ENCODE results near the gene SLC25A1.

SLC25A1 gene

DNA sequence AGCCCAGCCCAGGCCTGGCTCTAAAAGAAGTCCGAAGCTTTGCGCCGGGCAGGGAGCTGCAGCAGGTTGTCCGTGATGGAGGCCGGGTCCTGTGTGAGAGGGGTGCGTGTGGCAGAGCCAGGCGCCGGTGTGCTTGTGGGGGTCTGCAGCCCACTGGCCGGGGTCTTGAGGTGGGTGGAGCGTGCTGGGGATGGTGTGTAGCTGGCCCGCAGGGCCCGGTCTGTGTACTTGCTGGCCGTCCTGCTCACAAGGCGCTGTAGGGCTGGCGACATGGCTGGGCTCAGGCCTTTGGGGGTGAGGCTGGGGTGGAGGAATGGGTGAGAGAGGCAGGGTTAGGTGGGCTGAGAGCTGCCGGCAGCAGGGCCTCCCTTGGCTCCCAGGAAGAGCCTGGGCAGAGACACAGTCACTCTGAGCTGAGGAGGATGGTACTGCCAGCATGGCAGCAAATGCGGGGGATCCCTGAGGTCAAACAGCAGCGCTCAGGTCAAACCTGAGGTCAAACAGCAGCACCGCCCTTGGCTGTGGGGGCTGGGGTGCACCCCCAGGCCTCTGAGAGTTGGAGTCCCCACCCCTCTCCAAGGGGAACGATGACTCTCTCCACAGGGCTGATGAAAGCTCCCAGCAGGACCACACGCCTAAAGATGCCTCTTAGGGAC is 44.2 kb downstream of the SLC25A1 start:
- no peak for DNase-seq

GRCh38 chr22:19133561-19133960 is 45.0 kb downstream of the SLC25A1 start:
- DNase-seq = no peak

- DNase-seq = no peak
Observed at GRCh38 chr22:19132693-19133400, 45.7 kb downstream of the SLC25A1 start.

DNA sequence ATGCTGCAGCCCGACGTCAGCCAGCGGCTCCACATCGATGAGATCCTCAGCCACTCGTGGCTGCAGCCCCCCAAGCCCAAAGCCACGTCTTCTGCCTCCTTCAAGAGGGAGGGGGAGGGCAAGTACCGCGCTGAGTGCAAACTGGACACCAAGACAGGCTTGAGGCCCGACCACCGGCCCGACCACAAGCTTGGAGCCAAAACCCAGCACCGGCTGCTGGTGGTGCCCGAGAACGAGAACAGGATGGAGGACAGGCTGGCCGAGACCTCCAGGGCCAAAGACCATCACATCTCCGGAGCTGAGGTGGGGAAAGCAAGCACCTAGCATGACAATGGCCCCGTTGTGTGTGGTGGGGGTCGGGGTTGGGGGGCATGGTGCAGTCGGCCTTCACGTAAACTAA is 46.4 kb downstream of the SLC25A1 start:
- DNase-seq = no peak

DNA sequence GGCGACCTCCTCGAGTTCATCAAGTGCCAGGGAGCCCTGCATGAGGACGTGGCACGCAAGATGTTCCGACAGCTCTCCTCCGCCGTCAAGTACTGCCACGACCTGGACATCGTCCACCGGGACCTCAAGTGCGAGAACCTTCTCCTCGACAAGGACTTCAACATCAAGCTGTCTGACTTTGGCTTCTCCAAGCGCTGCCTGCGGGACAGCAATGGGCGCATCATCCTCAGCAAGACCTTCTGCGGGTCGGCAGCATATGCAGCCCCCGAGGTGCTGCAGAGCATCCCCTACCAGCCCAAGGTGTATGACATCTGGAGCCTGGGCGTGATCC is 46.9 kb downstream of the SLC25A1 start:
- DNase-seq = no peak

DNA sequence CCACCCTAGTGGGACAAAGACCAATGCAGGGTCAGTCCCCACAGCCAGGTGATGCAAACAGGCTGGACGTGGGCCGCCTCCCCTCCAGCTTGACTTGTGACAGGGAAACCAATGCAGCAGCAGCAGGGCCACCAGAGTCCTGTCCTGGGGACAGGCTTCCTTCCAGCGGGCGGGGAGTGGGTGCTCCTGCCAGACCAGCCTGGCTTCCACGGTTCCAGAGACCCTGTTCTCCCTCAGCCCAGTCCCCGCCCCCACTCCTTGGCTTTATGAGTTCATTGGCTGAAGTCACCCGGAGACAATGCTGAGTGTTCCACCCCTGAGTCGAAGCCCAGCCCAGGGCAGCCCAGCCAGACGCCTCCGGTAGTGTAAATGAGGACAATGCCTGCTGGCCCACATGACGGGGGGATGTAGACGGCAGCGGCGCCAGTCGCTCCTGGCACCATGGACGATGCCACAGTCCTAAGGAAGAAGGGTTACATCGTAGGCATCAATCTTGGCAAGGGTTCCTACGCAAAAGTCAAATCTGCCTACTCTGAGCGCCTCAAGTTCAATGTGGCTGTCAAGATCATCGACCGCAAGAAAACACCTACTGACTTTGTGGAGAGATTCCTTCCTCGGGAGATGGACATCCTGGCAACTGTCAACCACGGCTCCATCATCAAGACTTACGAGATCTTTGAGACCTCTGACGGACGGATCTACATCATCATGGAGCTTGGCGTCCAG is 47.4 kb downstream of the SLC25A1 start, which contains the start of gene TSSK2:
TSSK2 (plus strand) TSS at position 350 of the 726 bp plus-strand sequence; CDS start at position 442, 92 bp downstream.
- no peak for DNase-seq

- no peak for DNase-seq
Observed at GRCh38 chr22:19129871-19130270, 48.7 kb downstream of the SLC25A1 start.

DNA sequence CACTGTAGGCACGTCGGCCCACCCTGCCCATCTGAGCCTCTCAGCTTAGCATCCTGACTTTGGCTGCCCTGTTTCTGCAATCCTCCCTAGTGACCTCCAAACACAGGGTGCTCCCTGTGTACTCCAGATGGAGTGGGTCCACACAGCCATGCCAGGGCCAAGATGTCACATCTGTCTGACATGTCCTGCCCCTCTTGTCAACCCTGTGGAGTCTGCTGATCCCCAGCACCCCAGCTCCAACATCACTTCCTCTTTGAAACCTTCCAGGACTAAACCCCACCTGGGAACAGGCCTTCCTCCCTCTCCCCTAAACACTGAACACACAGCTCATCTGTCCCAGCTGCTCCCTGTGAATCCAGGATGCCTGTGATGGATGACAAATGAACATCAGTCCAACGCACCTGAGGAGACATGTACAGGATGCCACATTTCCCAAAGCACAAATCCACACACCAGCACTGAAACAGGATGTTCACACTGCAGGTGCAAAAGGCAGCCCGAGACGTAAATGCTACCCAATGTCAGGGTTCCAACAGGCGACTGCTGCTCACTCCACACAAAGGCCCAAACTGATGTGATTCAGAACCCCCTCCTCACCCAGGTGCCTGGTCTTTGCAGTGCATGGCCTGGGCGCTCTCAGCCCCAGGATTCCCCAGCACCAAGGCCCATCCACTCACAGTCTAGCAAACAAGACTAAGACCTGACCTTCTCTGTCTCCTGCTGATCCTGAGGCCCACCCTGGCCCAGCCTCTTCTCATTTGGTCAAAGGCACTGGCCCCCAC is 49.4 kb downstream of the SLC25A1 start:
- DNase-seq = no peak

- DNase-seq = no peak
Observed at GRCh38 chr22:19128009-19128401, 50.5 kb downstream of the SLC25A1 start.

GRCh38 chr22:19127329-19128008 is 51.1 kb downstream of the SLC25A1 start:
- no peak for DNase-seq

DNA sequence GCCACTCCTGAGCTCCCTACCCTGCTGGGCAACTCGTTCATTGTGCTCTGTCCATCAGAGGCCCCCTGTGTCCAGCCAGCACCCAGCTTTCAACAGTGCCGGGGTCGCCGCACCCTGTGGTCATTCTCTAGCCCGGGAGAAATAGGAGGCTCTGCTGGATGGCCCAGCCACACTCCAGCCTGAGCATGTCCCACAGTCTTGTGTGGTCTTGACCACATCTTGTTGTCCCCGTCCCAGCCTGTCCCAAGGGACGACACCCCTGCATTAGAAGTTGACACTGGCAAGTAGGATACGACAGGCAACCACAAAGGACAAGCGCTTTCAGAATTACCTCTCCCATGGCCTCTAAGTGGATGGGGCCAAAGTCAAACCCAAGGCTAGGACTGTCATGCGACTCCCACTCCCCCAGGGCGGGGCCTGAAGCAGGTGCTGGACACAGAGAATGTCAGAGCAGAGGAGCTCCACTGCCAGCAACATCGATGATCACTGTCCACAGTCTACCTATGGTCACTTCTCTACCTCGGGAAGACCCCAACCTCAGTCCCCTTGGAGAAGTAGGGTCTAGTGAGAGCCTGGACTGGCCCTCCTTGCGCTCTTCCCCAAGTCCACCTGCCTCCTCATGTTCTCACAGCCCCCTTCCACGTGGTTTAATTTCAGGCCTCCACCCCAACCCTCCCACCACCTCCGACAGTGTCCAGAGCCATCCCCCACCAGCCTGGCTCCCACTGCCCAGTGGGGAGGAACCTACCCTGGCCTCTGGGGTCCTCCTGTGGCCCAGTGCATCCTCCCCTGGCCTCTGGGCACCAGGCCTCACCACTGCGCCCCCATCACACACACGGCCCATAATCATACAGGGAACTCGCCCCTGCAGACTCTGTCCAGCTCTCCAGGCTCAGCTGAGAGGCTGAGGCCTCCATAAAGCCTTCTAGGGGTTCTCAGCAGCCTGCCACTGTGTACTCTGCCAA is 51.9 kb downstream of the SLC25A1 start:
- no peak for DNase-seq
